Measurements from ENCODE around the gene GAGE2A.
A peak's percentile ranks its signal among the peaks of the same experiment; 100 is the strongest.
"Not testable (repeated sequence)": the region's sequence is repeated elsewhere in the genome, so short reads cannot be mapped to it uniquely, and the experiment has no call there.

Gene GAGE2A

GRCh38 chrX:49589196-49589595, at the start of gene GAGE2A:
Gene GAGE2A (plus strand): TSS chrX:49589496. CDS start chrX:49590651, 1,155 bp downstream.
- DNase-seq, result not testable (repeated sequence)

- DNase-seq, result not testable (repeated sequence)
These were observed 47.9 kb upstream of the GAGE2A start, which contains the start of gene GAGE12D for GRCh38 chrX:49541433-49541832. Gene GAGE12D (plus strand): TSS chrX:49541733. CDS start chrX:49542888, 1,155 bp downstream.

- DNase-seq, result not testable (repeated sequence)
These were observed 38.3 kb upstream of the GAGE2A start, which contains the start of gene GAGE12E for GRCh38 chrX:49550989-49551388. Gene GAGE12E (plus strand): TSS chrX:49551289. CDS start chrX:49552444, 1,155 bp downstream.

- DNase-seq, result not testable (repeated sequence)
These were observed 28.8 kb upstream of the GAGE2A start, which contains the start of gene GAGE12F for GRCh38 chrX:49560542-49560941. Gene GAGE12F (plus strand): TSS chrX:49560842. CDS start chrX:49561997, 1,155 bp downstream.

- not testable (repeated sequence) for DNase-seq
These were observed 20.6 kb upstream of the GAGE2A start for GRCh38 chrX:49568728-49569127.

- DNase-seq, result not testable (repeated sequence)
These were observed 20.1 kb upstream of the GAGE2A start for GRCh38 chrX:49569152-49569551.

GRCh38 chrX:49570100-49570499, 19.2 kb upstream of the GAGE2A start, which contains the start of gene GAGE12G:
Gene GAGE12G (plus strand): TSS chrX:49570400. CDS start chrX:49571555, 1,155 bp downstream.
- DNase-seq, result not testable (repeated sequence)

- not testable (repeated sequence) for DNase-seq
These were observed 9.6 kb upstream of the GAGE2A start, which contains the start of gene GAGE12H for GRCh38 chrX:49579649-49580048. Gene GAGE12H (plus strand): TSS chrX:49579949. CDS start chrX:49581104, 1,155 bp downstream.

- DNase-seq, result not testable (repeated sequence)
These were observed 628 bp downstream of the GAGE2A start for GRCh38 chrX:49589769-49590478.

- not testable (repeated sequence) for DNase-seq
These were observed 1.2 kb downstream of the GAGE2A start for GRCh38 chrX:49590488-49590887.

GRCh38 chrX:49598720-49599119, 9.4 kb downstream of the GAGE2A start, which contains the start of gene GAGE1:
Gene GAGE1 (plus strand): TSS chrX:49599020. CDS start chrX:49600175, 1,155 bp downstream.
- not testable (repeated sequence) for DNase-seq

GRCh38 chrX:49610718-49611310, 21.5 kb downstream of the GAGE2A start:
- DNase-seq, result no peak

GRCh38 chrX:49618574-49618973, 29.3 kb downstream of the GAGE2A start:
- DNase-seq, result no peak

- DNase-seq, result peak; percentile 0
These were observed 37.9 kb downstream of the GAGE2A start for GRCh38 chrX:49627086-49627777.

GRCh38 chrX:49644991-49645637, 55.8 kb downstream of the GAGE2A start:
- no peak for DNase-seq

All from OCI-M1 (cell line).